HG02852 (cell line): ENCODE measurements around the gene TBC1D2.
"Not testable (repeated sequence)": the region's sequence is repeated elsewhere in the genome, so short reads cannot be mapped to it uniquely, and the experiment has no call there.

Experiments used
- ATAC-seq: cut with Tn5 transposase; IDR thresholded peaks from one replicate; pipeline ENCODE4 v1.9.1; 2021; ENCODE audit warnings: mild to moderate bottlenecking, moderate library complexity; ENCODE audit not compliant: unreplicated experiment

The TBC1D2 gene

DNA sequence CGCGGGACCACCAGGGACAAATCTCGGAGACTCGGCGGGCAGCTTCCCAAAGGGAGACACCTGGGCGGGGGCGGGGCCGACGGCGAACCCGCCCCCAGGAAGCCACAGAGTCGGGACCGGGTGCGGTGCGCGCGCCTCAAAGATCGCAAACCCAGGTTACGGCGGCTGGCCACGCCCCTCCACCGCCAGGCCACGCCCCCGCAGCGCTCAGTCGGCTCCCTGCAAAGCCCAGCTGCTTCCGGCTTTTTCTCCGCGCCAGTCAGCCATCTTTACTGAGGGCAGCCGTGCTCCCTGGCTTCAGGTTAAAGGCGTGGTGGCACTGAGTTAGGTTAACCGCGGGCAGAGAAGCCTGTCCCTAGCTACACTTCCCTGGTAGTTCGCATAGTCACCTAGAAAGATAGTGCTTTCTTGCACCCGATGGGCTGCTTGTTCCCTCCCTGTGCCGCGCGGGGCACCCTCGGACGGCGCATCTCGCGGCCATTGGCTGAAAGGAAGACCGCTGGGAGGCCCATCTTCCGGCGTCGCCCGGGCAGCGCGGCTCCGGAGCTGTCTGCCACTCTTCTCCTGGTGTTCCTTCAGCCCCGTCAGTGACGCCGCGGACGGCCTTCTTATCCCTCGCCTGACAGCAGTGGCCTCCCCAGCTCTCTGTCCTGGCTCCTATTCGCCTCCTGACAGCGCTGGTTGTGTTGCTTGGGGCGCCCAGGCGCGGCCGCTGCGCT is at the start of gene TBC1D2:
TBC1D2 (minus strand) TSS at position 72 of the 719 bp plus-strand sequence. CDS start 108 bp downstream, outside the sequence.
- peak; percentile 88 for ATAC-seq

- ATAC-seq = no peak
Measured at GRCh38 chr9:98304381-98304780, 48.9 kb upstream of the TBC1D2 start.

GRCh38 chr9:98303633-98304125 is 48.2 kb upstream of the TBC1D2 start:
- no peak for ATAC-seq

GRCh38 chr9:98302938-98303632 is 47.6 kb upstream of the TBC1D2 start:
- no peak for ATAC-seq

DNA sequence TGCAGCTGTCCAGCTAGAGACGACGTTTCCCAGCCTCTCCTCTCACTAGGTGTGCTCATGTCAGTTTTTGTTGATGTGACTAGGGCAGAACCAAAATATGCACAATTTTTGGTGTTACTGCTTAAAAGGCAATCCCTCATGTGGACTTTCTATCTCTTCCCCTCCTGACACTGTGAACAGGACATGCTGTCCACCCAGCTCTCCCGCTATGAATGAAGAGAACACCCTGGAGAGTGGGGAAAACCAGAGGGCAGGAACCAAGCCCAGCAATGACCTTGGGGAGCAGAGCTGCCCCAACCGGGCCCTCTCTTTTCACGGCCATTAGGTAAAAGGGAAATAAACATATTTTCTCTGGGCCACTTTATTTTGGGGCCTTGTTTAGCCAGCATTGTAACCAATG is 46.7 kb upstream of the TBC1D2 start:
- no peak for ATAC-seq

GRCh38 chr9:98300611-98301010 is 45.2 kb upstream of the TBC1D2 start:
- ATAC-seq = no peak

DNA sequence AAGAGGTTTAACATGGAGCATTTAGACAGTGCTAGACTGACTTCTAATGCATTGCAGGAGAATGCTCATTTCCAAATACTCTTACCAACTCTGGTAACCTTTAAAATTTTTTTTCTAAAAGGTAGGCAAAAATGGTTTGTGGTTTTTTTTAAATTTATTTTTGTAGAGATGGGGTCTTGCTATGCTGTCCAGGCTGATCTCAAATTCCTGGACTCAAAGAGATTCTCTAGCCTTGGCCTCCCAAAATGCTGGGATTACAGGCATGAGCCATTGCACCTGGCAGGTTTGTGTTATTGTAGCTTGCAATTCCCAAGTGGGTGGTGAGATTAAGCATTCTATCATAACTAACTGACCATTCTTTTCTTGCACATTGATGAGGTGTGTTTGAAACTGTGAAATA is 43.0 kb upstream of the TBC1D2 start:
- no peak for ATAC-seq

DNA sequence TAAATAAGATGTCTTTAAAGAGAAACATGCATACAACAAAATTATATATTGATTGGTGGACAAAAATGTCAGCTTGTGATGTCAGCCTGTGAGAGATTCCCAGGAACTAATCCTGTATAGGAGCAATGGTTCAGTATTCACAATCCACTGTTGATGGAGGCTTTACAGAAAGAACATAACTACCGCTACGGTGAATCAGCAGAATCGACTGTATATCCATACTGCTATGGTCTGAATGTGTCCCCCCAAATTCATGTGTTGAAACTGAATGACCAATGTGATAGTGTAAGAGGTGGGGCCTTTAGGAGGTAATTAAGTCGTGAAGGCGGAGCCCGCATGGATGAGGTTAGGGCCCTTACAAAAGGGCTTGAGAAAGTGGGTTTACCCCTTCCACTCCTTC is 40.4 kb upstream of the TBC1D2 start:
- no peak for ATAC-seq

GRCh38 chr9:98291820-98292219 is 36.4 kb upstream of the TBC1D2 start:
- no peak for ATAC-seq

- no peak for ATAC-seq
Measured at GRCh38 chr9:98290411-98290810, 35.0 kb upstream of the TBC1D2 start.

DNA sequence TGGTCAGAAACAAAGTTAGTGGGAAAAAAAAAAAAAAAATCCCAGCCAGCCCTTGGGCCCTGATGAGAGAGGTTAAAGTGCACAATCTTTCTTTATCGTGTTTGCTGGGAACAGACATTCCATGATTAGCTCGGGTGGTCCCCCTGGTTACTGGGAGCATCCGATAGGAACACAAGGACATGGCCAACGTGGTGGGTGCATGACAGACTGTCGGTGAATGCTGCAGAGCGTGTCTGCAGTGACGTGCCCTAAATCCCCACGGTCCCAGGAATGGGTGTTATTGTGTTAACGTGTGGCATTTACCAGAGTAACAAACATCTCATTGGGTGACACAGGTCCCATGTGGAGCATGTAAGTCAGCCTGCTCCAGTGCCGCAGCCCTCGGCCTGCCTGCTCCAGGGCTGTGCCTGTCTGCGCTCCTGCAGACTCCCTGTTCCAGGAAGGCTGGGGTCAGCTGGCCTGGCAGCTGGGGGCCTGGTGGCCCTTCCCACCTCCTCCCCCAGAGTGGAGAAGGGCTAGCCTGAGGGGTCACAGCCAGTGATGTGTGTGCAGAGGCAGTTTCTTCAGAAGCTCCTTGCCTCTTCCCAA is 34.3 kb upstream of the TBC1D2 start:
- no peak for ATAC-seq

DNA sequence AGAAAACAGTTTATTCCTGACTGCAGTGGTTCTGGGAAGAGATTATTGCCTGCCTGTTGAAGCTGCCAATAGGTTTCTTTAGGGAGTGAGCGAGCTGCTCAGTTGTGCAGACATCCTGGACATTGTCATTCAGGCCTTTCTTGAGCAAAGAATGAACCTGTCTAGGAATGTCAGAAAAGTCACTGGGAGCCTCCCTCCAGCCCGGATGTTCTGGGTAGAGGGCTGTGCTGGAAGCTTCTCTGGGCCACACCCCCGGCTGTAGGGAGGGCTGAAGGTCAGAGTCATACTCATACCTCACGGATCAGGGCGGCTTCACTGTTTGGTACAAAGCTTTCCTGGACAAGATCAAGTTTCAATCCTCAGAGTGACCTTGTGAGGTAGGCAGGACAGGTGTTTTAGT is 33.4 kb upstream of the TBC1D2 start:
- no peak for ATAC-seq

GRCh38 chr9:98287384-98287783 is 31.9 kb upstream of the TBC1D2 start:
- ATAC-seq = no peak

DNA sequence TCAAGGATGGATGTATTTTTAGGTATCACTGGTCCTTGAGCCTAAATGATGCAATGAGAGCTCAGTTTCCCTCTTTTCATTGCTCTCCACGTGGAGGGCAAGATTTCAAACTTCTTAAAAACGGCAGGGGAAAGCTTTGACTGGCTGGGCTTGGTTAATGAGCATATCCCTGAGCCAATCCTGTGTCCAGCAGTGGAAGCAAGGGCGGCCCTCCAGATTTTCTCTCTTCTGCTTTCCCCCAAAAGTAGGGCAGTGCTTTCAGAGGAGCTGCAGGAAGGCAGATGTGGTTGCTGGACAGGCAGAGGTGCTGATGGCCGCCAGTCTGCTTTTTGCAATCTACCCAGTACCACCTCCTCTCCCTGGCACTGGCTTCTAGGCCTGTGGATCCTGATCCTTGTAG is 30.0 kb upstream of the TBC1D2 start:
- ATAC-seq = no peak

DNA sequence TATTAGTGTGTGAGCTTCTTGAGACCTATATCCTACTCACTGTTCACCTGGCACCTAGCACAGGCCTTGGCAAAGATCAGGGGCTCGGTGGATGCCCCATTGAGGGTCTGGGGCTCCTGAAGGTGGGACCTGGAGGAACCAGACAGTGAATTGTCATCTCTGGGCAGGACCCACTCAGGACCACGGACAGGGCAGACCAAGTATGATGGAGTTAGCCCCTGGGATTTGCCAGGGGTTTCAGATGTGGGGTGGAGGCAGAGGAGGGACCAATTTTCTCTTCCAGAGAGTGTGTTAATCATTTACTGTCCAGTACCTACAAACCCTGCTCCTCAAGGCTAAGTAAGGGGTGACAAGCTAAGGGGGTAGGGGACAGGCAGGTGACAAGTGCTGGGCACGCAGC is 29.3 kb upstream of the TBC1D2 start:
- no peak for ATAC-seq

GRCh38 chr9:98283143-98283542 is 27.7 kb upstream of the TBC1D2 start:
- ATAC-seq = not testable (repeated sequence)

DNA sequence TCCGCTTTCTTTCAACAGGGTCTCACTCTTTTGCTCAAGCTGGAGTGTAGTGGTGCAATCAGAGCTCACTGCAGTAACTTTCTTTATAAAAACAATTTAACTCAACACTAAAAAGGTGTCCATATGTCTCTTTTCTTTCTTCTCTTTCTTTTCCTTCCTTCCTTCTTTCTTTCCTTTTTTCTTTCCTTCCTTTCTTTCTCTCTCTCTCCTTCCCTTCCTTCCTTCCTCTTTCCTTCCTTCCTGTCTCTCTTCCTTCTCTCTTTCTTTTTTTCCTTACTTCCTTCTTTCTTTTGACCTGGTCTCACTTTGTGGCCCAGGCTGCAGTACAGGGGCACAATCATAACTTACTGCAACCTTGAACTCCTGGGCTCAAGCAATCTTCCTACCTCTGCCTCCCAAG is 25.8 kb upstream of the TBC1D2 start:
- no peak for ATAC-seq

DNA sequence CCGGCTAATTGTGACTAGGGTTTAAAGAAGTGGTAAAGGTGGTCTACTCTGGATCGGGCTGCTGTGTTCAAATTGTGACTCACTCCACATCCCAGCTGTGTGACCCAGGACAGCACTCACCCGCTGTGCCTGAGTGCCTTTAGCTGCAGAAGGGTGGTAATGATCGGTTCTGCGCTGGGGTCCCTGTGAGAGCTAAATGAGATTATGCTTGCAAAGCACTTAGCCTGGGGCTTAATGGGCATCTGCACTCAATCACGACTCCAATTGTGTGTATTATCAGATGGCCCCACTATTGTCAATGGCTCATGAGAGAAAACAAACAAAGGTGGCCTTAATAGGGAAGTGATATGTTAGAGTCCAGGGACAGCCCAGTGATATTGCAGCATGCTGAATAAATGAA is 25.1 kb upstream of the TBC1D2 start:
- no peak for ATAC-seq

DNA sequence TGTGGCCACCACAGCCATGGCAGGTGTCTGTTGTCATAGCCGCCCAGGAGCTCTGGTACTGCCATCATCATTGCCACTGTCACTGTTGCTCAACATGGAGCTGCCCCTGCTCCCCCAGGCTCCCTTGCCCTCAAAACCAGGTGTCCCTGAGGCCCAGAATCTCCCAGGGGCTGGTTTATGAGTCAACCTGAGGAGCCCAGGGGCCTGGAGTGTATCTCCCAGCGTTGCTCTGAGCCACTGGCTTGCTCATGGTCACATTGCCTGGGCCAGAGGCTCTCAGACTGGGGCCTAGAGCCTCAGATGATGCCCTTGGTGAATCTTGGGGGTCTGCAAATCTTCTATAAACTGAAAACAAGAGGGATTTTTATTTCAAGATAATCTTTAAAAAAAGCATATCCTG is 24.7 kb upstream of the TBC1D2 start:
- ATAC-seq = no peak

- ATAC-seq = no peak
Measured at GRCh38 chr9:98276907-98277469, 21.5 kb upstream of the TBC1D2 start.

DNA sequence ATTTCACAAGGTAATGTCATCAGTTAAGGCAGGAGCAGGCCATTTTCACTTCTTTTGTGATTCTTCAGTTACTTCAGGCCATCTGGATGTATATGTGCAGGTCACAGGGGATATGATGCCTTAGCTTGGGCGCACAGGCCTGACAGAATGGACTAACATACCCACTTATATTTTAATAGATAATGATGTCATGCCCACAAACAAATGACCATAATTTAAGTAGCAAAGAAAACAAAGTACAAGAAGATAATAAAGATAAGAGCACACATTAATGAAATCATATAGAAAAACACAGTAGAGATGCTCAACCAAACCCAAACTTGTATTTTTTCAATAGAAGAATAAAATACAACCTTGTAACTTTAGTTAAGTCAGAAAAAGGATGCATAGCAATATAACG is 19.7 kb upstream of the TBC1D2 start:
- ATAC-seq = no peak

GRCh38 chr9:98272083-98272482 is 16.6 kb upstream of the TBC1D2 start:
- ATAC-seq = no peak
